A549 (cell line): ENCODE measurements around the gene FLT3LG. TPM values are rescaled to one million over a fixed set of nuclear protein-coding genes. Genes with fewer than 3 reads are reported as not detected.

ENCODE experiments used
- ATAC-seq, 2 experiments: fragments of 200-7000 bp in 1 of 2; fragments of >200 bp in 1 of 2; cut with Nextera tagmentation in 1 of 2; cut with Tn5 transposase in 1 of 2; 3 replicates each; pipeline versions ENCODE4 v1.8.0 to v1.9.1; 2018 to 2020; ENCODE audit warnings: mild to moderate bottlenecking in 1 of 2, moderate library complexity in 1 of 2
- CTCF ChIA-PET: fragments of 300-600 bp; sonication (Branson Sonifier 250); formaldehyde crosslinking; extraction: SDS; loops from one replicate; lab custom pipeline; 2021; ENCODE audit warnings: antibody characterized with exemption, inconsistent platforms; lab: Yijun Ruan, JAX
- POLR2A ChIA-PET: fragments of 350-600 bp; formaldehyde crosslinking; extraction: SDS; loops from one replicate; lab custom pipeline; 2021; ENCODE audit warnings: antibody characterized with exemption, inconsistent platforms; lab: Yijun Ruan, JAX
- DNase-seq, 2 experiments: peaks; one replicate each; pipeline versions ENCODE4 v3.0.0 to v3.0.0-alpha.2; 2011 to 2016; ENCODE audit warnings: low read depth in 1 of 2, low spot score in 1 of 2
- FAIRE-seq: peaks from 2 replicates; lab custom pipeline; 2011; peaks lifted over from hg19 to GRCh38; lab: Jason Lieb, UNC
- H3K27ac ChIP-seq, 2 experiments: fragments of >200 bp; sonication (Bioruptor Twin); formaldehyde crosslinking; 3 replicates each; pipeline ENCODE4 v1.5.1; 2016 to 2017
- H3K4me1 ChIP-seq: fragments of >200 bp; sonication (Bioruptor Twin); formaldehyde crosslinking; 3 replicates; pipeline ENCODE4 v1.6.1; 2016
- H3K4me2 ChIP-seq: fragments of >200 bp; sonication (Bioruptor Twin); formaldehyde crosslinking; 3 replicates; pipeline ENCODE4 v1.6.1; 2016
- H3K4me3 ChIP-seq: fragments of >200 bp; sonication (Bioruptor Twin); formaldehyde crosslinking; 3 replicates; pipeline ENCODE4 v1.5.1; 2016
- H3K9me3 ChIP-seq: fragments of >200 bp; sonication (Bioruptor Twin); formaldehyde crosslinking; 3 replicates; pipeline ENCODE4 v1.6.1; 2016
- BHLHE40 ChIP-seq: IDR thresholded peaks from 2 replicates; pipeline ENCODE4 v1.6.1; 2012; ENCODE audit warnings: low read depth, low read length, inconsistent platforms
- CBX2 ChIP-seq: fragments of 200-600 bp; sonication (generic); IDR thresholded peaks from 2 replicates; pipeline ENCODE4 v1.6.1; 2016; ENCODE audit warnings: low read depth, mild to moderate bottlenecking, borderline replicate concordance
- CBX8 ChIP-seq: fragments of 200-600 bp; sonication (generic); IDR thresholded peaks from 2 replicates; pipeline ENCODE4 v1.6.1; 2016
- CHD4 ChIP-seq: fragments of 200-600 bp; sonication (generic); IDR thresholded peaks from 2 replicates; pipeline ENCODE4 v1.6.1; 2016; ENCODE audit warnings: antibody characterized with exemption, mild to moderate bottlenecking, borderline replicate concordance
- E2F6 ChIP-seq: IDR thresholded peaks from 2 replicates; pipeline ENCODE4 v1.6.1; 2012; ENCODE audit warnings: low read depth, borderline replicate concordance
- EHF ChIP-seq: fragments of 250-450 bp; sonication (Bioruptor Pico); IDR thresholded peaks from 2 replicates; pipeline ENCODE4 v1.5.0; 2020; ENCODE audit warnings: mild to moderate bottlenecking
- EHMT2 ChIP-seq: fragments of 200-600 bp; sonication (generic); IDR thresholded peaks from 2 replicates; pipeline ENCODE4 v1.6.1; 2016; ENCODE audit warnings: antibody characterized with exemption, low read depth, mild to moderate bottlenecking, moderate library complexity
- FOSB ChIP-seq: fragments of 250-450 bp; sonication (Bioruptor Pico); IDR thresholded peaks from 2 replicates; pipeline ENCODE4 v1.5.0; 2020; ENCODE audit warnings: mild to moderate bottlenecking, moderate library complexity
- FOSL2 ChIP-seq, 2 experiments: fragments of 450-650 bp in 1 of 2; fragments of >200 bp in 1 of 2; sonication (Bioruptor Twin) in 1 of 2; formaldehyde crosslinking; IDR thresholded peaks; 2 replicates each; pipeline versions ENCODE4 v1.5.0 to v1.6.1; 2016 to 2020; ENCODE audit warnings: mild to moderate bottlenecking in 1 of 2, moderate library complexity in 1 of 2
- FOXS1 ChIP-seq: fragments of 250-450 bp; sonication (Bioruptor Pico); IDR thresholded peaks from 2 replicates; pipeline ENCODE4 v1.5.0; 2020; ENCODE audit warnings: mild to moderate bottlenecking, moderate library complexity
- GATA3 ChIP-seq: IDR thresholded peaks from 2 replicates; pipeline ENCODE4 v1.6.1; 2012; ENCODE audit warnings: borderline replicate concordance
- HDAC2 ChIP-seq: fragments of 200-600 bp; sonication (generic); IDR thresholded peaks from 2 replicates; pipeline ENCODE4 v1.6.1; 2016
- HEYL ChIP-seq: fragments of 250-450 bp; sonication (Bioruptor Pico); IDR thresholded peaks from 2 replicates; pipeline ENCODE4 v1.8.0; 2021; ENCODE audit warnings: mild to moderate bottlenecking, moderate library complexity
- JUN ChIP-seq, 2 experiments: fragments of >200 bp; sonication (Bioruptor Twin); formaldehyde crosslinking; IDR thresholded peaks; 2 replicates in 1 of 2; 3 replicates in 1 of 2; pipeline ENCODE4 v1.6.1; 2016 to 2017
- JUNB ChIP-seq: fragments of >200 bp; sonication (Bioruptor Twin); formaldehyde crosslinking; IDR thresholded peaks from 2 replicates; pipeline ENCODE4 v1.6.1; 2016
- KDM1A ChIP-seq: fragments of 200-600 bp; sonication (generic); IDR thresholded peaks from 2 replicates; pipeline ENCODE4 v1.6.1; 2016; ENCODE audit warnings: low read depth, mild to moderate bottlenecking
- KDM5A ChIP-seq: fragments of 200-600 bp; sonication (generic); IDR thresholded peaks from 2 replicates; pipeline ENCODE4 v1.6.1; 2016; ENCODE audit warnings: antibody characterized with exemption, mild to moderate bottlenecking
- MAX ChIP-seq: IDR thresholded peaks from 2 replicates; pipeline ENCODE4 v1.6.1; 2012
- MAZ ChIP-seq: fragments of 150-350 bp; IDR thresholded peaks from 2 replicates; pipeline ENCODE4 v1.6.1; 2014; ENCODE audit warnings: antibody characterized with exemption, low read depth, low read length, borderline replicate concordance
- MYC ChIP-seq: IDR thresholded peaks from 2 replicates; pipeline ENCODE4 v1.6.1; 2012; ENCODE audit warnings: mild to moderate bottlenecking, inconsistent platforms, low read length, improper control_type of control experiment, borderline replicate concordance
- NFE2L2 ChIP-seq: fragments of 150-350 bp; conservative IDR thresholded peaks from 2 replicates; pipeline ENCODE4 v1.6.1; 2014; ENCODE audit warnings: low read length
- NPAS2 ChIP-seq: fragments of 250-450 bp; sonication (Bioruptor Pico); IDR thresholded peaks from 2 replicates; pipeline ENCODE4 v1.8.0; 2022; ENCODE audit warnings: mild to moderate bottlenecking, moderate library complexity, borderline replicate concordance
- NR3C1 ChIP-seq: fragments of >200 bp; sonication (Bioruptor Twin); formaldehyde crosslinking; IDR thresholded peaks from 3 replicates; pipeline ENCODE4 v1.6.1; 2017
- PBX3 ChIP-seq: IDR thresholded peaks from 2 replicates; pipeline ENCODE4 v1.6.1; 2012
- PHF8 ChIP-seq: fragments of 200-600 bp; sonication (generic); IDR thresholded peaks from 2 replicates; pipeline ENCODE4 v1.6.1; 2016; ENCODE audit warnings: low read depth, mild to moderate bottlenecking, antibody characterized with exemption, moderate library complexity, borderline replicate concordance
- RAD21 ChIP-seq, 2 experiments: fragments of >200 bp in 1 of 2; sonication (Bioruptor Twin) in 1 of 2; formaldehyde crosslinking in 1 of 2; IDR thresholded peaks in 1 of 2; conservative IDR thresholded peaks in 1 of 2; 2 replicates in 1 of 2; 3 replicates in 1 of 2; pipeline ENCODE4 v1.6.1; 2012 to 2018; ENCODE audit warnings: inconsistent platforms in 1 of 2
- RCOR1 ChIP-seq: fragments of 150-350 bp; IDR thresholded peaks from 2 replicates; pipeline ENCODE4 v1.6.1; 2014; ENCODE audit warnings: antibody characterized with exemption, low read length, low read depth
- RFX5 ChIP-seq: fragments of 450-650 bp; IDR thresholded peaks from 2 replicates; pipeline ENCODE4 v1.7.1; 2014; ENCODE audit warnings: antibody characterized with exemption, mild to moderate bottlenecking, moderate library complexity
- RNF2 ChIP-seq: fragments of 200-600 bp; sonication (generic); IDR thresholded peaks from 2 replicates; pipeline ENCODE4 v1.6.1; 2016; ENCODE audit warnings: low read depth, mild to moderate bottlenecking, antibody characterized with exemption, moderate library complexity, borderline replicate concordance
- SREBF2 ChIP-seq: fragments of 450-650 bp; IDR thresholded peaks from 2 replicates; pipeline ENCODE4 v1.6.1; 2014; ENCODE audit warnings: mild to moderate bottlenecking, moderate library complexity
- TP53 ChIP-seq: fragments of 250-450 bp; sonication (Bioruptor Pico); IDR thresholded peaks from 2 replicates; pipeline ENCODE4 v1.5.0; 2021; ENCODE audit warnings: mild to moderate bottlenecking, moderate library complexity
- ZC3H11A ChIP-seq: fragments of 450-650 bp; IDR thresholded peaks from 2 replicates; pipeline ENCODE4 v1.6.1; 2014; ENCODE audit warnings: antibody characterized with exemption, mild to moderate bottlenecking
- ZFP36 ChIP-seq: fragments of 450-650 bp; IDR thresholded peaks from 2 replicates; pipeline ENCODE4 v1.6.1; 2014; ENCODE audit warnings: borderline replicate concordance; ENCODE audit not compliant: partially characterized antibody
- ZNF302 ChIP-seq: fragments of 250-450 bp; sonication (Bioruptor Pico); IDR thresholded peaks from 2 replicates; pipeline ENCODE4 v1.9.0; 2021; ENCODE audit warnings: inconsistent platforms, mild to moderate bottlenecking, moderate library complexity
- ZSCAN20 ChIP-seq: fragments of 250-450 bp; sonication (Bioruptor Pico); IDR thresholded peaks from 2 replicates; pipeline ENCODE4 v1.8.0; 2022; ENCODE audit warnings: mild to moderate bottlenecking, moderate library complexity
- WGBS: methylation state at CpG from one replicate; pipeline ENCODE4 v1.1.6; 2017; ENCODE audit errors: missing lambda C conversion rate; 5-methylcytosine and 5-hydroxymethylcytosine counted together
- polyA plus RNA-seq, 4 experiments: library from polyadenylated mRNA; depleted of rRNA in 3 of 4; stranded (reverse); fragments of >200 nt; fragmentation: RNase III in 1 of 4; extraction: RNeasy Plus Mini Kit Qiagen cat#74134 plus additional on column Dnase treatment in 1 of 4; gene quantifications; 2 replicates in 3 of 4; 3 replicates in 1 of 4; pipeline ENCODE4 v1.2.3, GENCODE V29; 2011 to 2017
- TF ChIP-seq, protein P1 (sequence below): fragments of 150-350 bp; IDR thresholded peaks from 2 replicates; pipeline ENCODE4 v1.6.1; 2014; ENCODE audit warnings: low read depth, mild to moderate bottlenecking, low read length
- TF ChIP-seq, protein P2 (sequence below): fragments of >200 bp; sonication (Bioruptor Twin); formaldehyde crosslinking; IDR thresholded peaks from 2 replicates; pipeline ENCODE4 v1.6.1; 2016

The FLT3LG gene
- polyA plus RNA-seq, 2 of the 4 experiments (the other 2 are of a cell fraction): 0.58 to 0.99 TPM

- TF ChIP-seq EHMT2 (no peak), KDM5A (peak; percentile 25; the same call in 1 of the 2 replicates), CBX2 (no peak), ZC3H11A (no peak), GATA3 (no peak)
Measured at GRCh38 chr19:49496574-49497008, 22.6 kb downstream of the FLT3LG start (continued).

- ChIA-PET POLR2A (interaction anchor here (1.7 kb wide), 1 partner anchor 83 kb away, joined by 11 read pairs; the partner anchor contains the start of genes NOSIP and PRRG2), CTCF (interaction anchor here (0.6 to 2.7 kb wide), 3 partner anchors 10 to 176 kb away, joined by 3 to 6 read pairs (median 5); no protein-coding TSS in a partner anchor)
- DNase-seq (peak; percentile 77 to 79), FAIRE-seq (no peak), ATAC-seq (peak in 1 of 2 experiments; percentile 7; a peak in 2 of 6 replicates)
- Histone ChIP-seq H3K4me3 (peak overlapping the region; percentile 97), H3K4me2 (peak overlapping the region; percentile 89), H3K9me3 (no peaks in the 10 kb centered on the region), H3K4me1 (peaks cover 34% of the 10 kb centered on the region), H3K27ac (peak overlapping the region; percentile 93 to 97)
- WGBS: 3% methylated on average over 22 of the region's 22 CpGs
- no peak for TF ChIP-seq RAD21 (conservative IDR thresholded peaks at IDR 0.05 in 1 of 2, IDR thresholded peaks at IDR 0.05 in 1 of 2)
- no peak for TF ChIP-seq HDAC2
- 0 out of 2 replicates have a peak, but pooled peaks have one; percentile 25 for TF ChIP-seq GATA3
- no peak for TF ChIP-seq JUN (IDR thresholded peaks at IDR 0.05)
- TF ChIP-seq FOSL2 (IDR thresholded peaks at IDR 0.05): no peak
- no peak for TF ChIP-seq FOSL2 (CRISPR knock-in tag; IDR thresholded peaks at IDR 0.05)
- no peak for TF ChIP-seq CBX2
- TF ChIP-seq KDM1A: no peak
- TF ChIP-seq ZNF302: no peak
- TF ChIP-seq RCOR1: no peak
- no peak for TF ChIP-seq ZFP36
- peak; percentile 84 for TF ChIP-seq MYC
- TF ChIP-seq BHLHE40: no peak; the same call in 1 of the 2 replicates
- no peak for TF ChIP-seq ZC3H11A
- no peak for TF ChIP-seq EHF
- no peak for TF ChIP-seq RNF2
- peak; percentile 93 for TF ChIP-seq MAX
- no peak for TF ChIP-seq NR3C1
- no peak for TF ChIP-seq NPAS2 (CRISPR knock-in tag)
- no peak for TF ChIP-seq HEYL (CRISPR knock-in tag)
- TF ChIP-seq E2F6: peak; percentile 42; the same call in 1 of the 2 replicates
- TF ChIP-seq TP53: 0 out of 2 replicates have a peak, but pooled peaks have one; percentile 15
- TF ChIP-seq NFE2L2: no peak
- TF ChIP-seq, protein P1, sequence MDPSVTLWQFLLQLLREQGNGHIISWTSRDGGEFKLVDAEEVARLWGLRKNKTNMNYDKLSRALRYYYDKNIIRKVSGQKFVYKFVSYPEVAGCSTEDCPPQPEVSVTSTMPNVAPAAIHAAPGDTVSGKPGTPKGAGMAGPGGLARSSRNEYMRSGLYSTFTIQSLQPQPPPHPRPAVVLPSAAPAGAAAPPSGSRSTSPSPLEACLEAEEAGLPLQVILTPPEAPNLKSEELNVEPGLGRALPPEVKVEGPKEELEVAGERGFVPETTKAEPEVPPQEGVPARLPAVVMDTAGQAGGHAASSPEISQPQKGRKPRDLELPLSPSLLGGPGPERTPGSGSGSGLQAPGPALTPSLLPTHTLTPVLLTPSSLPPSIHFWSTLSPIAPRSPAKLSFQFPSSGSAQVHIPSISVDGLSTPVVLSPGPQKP: no peak
- no peak for TF ChIP-seq PHF8
- TF ChIP-seq KDM5A: no peak
- TF ChIP-seq CBX8: no peak
- TF ChIP-seq CHD4: no peak
- no peak for TF ChIP-seq FOSB
- TF ChIP-seq RFX5: no peak
- TF ChIP-seq FOXS1 (CRISPR knock-in tag): no peak
- no peak for TF ChIP-seq SREBF2
- no peak for TF ChIP-seq ZSCAN20
- no peak for TF ChIP-seq MAZ
- TF ChIP-seq, protein P2, sequence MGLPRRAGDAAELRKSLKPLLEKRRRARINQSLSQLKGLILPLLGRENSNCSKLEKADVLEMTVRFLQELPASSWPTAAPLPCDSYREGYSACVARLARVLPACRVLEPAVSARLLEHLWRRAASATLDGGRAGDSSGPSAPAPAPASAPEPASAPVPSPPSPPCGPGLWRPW: no peak
- TF ChIP-seq PBX3: 0 out of 2 replicates have a peak, but pooled peaks have one; percentile 54
- TF ChIP-seq JUNB: no peak
Measured at GRCh38 chr19:49497047-49497788, 23.2 kb downstream of the FLT3LG start.
